GM12872 (cell line): ENCODE results near the gene PIM1.

Experiments used
- CTCF ChIP-seq: IDR thresholded peaks from 3 replicates; pipeline ENCODE4 v1.5.1; 2011; ENCODE audit warnings: low read depth, mild to moderate bottlenecking, low read length, moderate library complexity; ENCODE audit not compliant: insufficient read depth

PIM1 gene

GRCh38 chr6:37169496-37170272 lies at the start of gene PIM1:
Gene PIM1, plus strand, starts transcription at chr6:37170152. Its CDS starts 424 bp downstream, at chr6:37170576.
- TF ChIP-seq CTCF: no peak

- TF ChIP-seq CTCF: no peak
These were observed 48.4 kb upstream of the PIM1 start for GRCh38 chr6:37121556-37121955.

- no peak for TF ChIP-seq CTCF
These were observed 47.1 kb upstream of the PIM1 start for GRCh38 chr6:37122861-37123260.

GRCh38 chr6:37123957-37124729 lies 45.8 kb upstream of the PIM1 start:
- no peak for TF ChIP-seq CTCF

GRCh38 chr6:37125774-37126492 lies 44.0 kb upstream of the PIM1 start:
- no peak for TF ChIP-seq CTCF

GRCh38 chr6:37126493-37126958 lies 43.4 kb upstream of the PIM1 start:
- no peak for TF ChIP-seq CTCF
